ENCODE results near the gene TMC6. TPM values are rescaled to one million over a fixed set of nuclear protein-coding genes. Genes with fewer than 3 reads are reported as not detected.

TMC6 gene
- total and polyA plus RNA-seq, 2 of the 13 experiments (the other 11 are each of a cell fraction or from before 2014, with no cell fraction given), result 48.4 to 99.1 TPM

DNA sequence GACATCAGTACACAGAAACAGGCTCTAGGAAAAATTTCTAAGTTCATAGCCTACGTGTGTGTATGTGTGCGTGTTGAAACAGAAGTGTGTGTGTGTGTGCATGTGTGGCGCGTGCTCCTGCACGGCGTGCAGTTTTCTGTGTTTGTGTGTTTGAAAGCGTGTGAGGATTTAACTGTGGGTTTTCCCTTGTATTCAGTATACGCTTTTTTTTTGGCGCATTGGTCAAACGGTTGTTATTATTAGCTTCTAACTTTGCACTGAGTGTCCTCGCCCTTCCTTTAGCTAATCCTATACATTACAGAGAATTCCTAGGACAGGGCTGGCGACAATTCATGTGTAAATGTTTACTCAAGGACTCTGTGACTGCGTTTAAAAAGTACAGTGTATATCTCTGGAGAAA is 23.0 kb downstream of the TMC6 start (continued):
- TF ChIP-seq ZBTB34 (CRISPR knock-in tag; IDR thresholded peaks at IDR 0.05) (no peak), EZH2 (conservative IDR thresholded peaks at IDR 0.05; ENCODE audit: low read depth, low read length) (no peak), ARHGAP35 (CRISPR knock-in tag; IDR thresholded peaks at IDR 0.05; ENCODE audit: borderline replicate concordance) (no peak), ZNF879 (CRISPR knock-in tag; IDR thresholded peaks at IDR 0.05) (no peak), SNAI1 (CRISPR knock-in tag; IDR thresholded peaks at IDR 0.05; ENCODE audit: borderline replicate concordance) (no peak), ZNF562 (CRISPR knock-in tag; IDR thresholded peaks at IDR 0.05; ENCODE audit: borderline replicate concordance) (no peak), MAX (IDR thresholded peaks at IDR 0.05) (no peak; the same call in 1 of the 2 replicates), CSRNP1 (CRISPR knock-in tag; IDR thresholded peaks at IDR 0.05) (no peak), ZNF17 (CRISPR knock-in tag; IDR thresholded peaks at IDR 0.05) (no peak), ZFX (CRISPR knock-in tag; IDR thresholded peaks at IDR 0.05; ENCODE audit: low read depth) (no peak), ZNF503 (CRISPR knock-in tag; IDR thresholded peaks at IDR 0.05) (no peak), NFYC (CRISPR knock-in tag; IDR thresholded peaks at IDR 0.05) (no peak), ZNF414 (CRISPR knock-in tag; IDR thresholded peaks at IDR 0.05) (no peak), ZFP62 (CRISPR knock-in tag; IDR thresholded peaks at IDR 0.05) (no peak), TBX2 (CRISPR knock-in tag; IDR thresholded peaks at IDR 0.05; ENCODE audit: borderline replicate concordance) (peak; percentile 42; the same call in 1 of the 2 replicates), ZNF691 (CRISPR knock-in tag; IDR thresholded peaks at IDR 0.05; ENCODE audit: borderline replicate concordance, low read depth) (no peak), NFATC3 (CRISPR knock-in tag; IDR thresholded peaks at IDR 0.05) (no peak), ZNF12 (CRISPR knock-in tag; IDR thresholded peaks at IDR 0.05) (0 out of 2 replicates have a peak, but pooled peaks have one; percentile 26), ATF2 (CRISPR knock-in tag; IDR thresholded peaks at IDR 0.05) (no peak), GZF1 (CRISPR knock-in tag; IDR thresholded peaks at IDR 0.05) (no peak), MATR3 (CRISPR knock-in tag; IDR thresholded peaks at IDR 0.05) (no peak), SPEN (CRISPR knock-in tag; IDR thresholded peaks at IDR 0.05; ENCODE audit: low read depth) (no peak), U2AF1 (optimal IDR thresholded peaks at IDR 0.05; ENCODE audit: low read depth, low read length) (no peak), ZNF550 (CRISPR knock-in tag; IDR thresholded peaks at IDR 0.05; ENCODE audit: borderline replicate concordance) (no peak)

Data from HepG2 (cell line).